Measurements from ENCODE around the gene TNFRSF12A. TPM values are rescaled to one million over a fixed set of nuclear protein-coding genes. Genes with fewer than 3 reads are reported as not detected.

Gene TNFRSF12A
- total RNA-seq, 1 experiment from 2014 or later, result 78.9 TPM

DNA sequence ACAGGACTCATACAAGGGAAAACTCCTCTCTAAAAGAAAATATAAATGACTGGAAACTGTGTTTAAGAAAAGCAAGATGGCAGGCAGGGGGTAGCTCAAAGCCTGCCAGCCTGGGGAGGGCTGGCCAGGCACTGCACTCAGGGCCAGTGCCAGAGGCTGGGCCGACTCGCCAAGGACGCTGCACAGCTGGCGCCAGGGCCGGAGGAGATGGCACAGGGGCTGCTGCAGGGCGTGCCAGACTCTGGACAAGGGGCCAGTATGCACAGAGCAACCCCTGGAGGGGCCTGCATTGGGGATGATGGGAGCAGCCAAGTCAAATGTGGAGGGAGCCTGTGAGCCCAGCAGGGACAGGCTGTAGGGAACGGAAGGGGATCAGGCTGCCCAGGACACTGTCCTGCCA is 44.0 kb upstream of the TNFRSF12A start:
- ChIA-PET CTCF (interaction anchor here (0.8 kb wide), 1 partner anchor 32 kb away, joined by 3 read pairs; no protein-coding TSS in a partner anchor), POLR2A (no interaction called here)
- DNase-seq (ENCODE audit: low spot score) (no peak), ATAC-seq (no peak)
- Mint-ChIP-seq H3K36me3 (peaks cover 9% of the 10 kb centered on the region; the same call in 1 of the 2 replicates), H3K9me3 (no peaks in the 10 kb centered on the region), H3K27me3 (ENCODE audit: low read depth) (no peaks in the 10 kb centered on the region), H3K4me3 (no peak overlapping the region), H3K4me1 (peaks cover 10% of the 10 kb centered on the region), H3K27ac (no peak overlapping the region)
- no peak for TF ChIP-seq SP1 (CRISPR knock-in tag; conservative IDR thresholded peaks at IDR 0.05)
- TF ChIP-seq ZNF232 (CRISPR knock-in tag; IDR thresholded peaks at IDR 0.05), result no peak
- TF ChIP-seq TP53 (CRISPR knock-in tag; IDR thresholded peaks at IDR 0.05), result no peak
- no peak for TF ChIP-seq ATF1 (CRISPR knock-in tag; IDR thresholded peaks at IDR 0.05)

GRCh38 chr16:2976673-2977072 is 43.5 kb upstream of the TNFRSF12A start:
- Mint-ChIP-seq H3K36me3 (peaks cover 9% of the 10 kb centered on the region; the same call in 1 of the 2 replicates), H3K4me1 (peaks cover 15% of the 10 kb centered on the region), H3K4me3 (no peak overlapping the region), H3K27ac (no peak overlapping the region), H3K9me3 (no peaks in the 10 kb centered on the region), H3K27me3 (ENCODE audit: low read depth) (no peaks in the 10 kb centered on the region)
- CTCF ChIA-PET, result interaction anchor here (0.8 to 1.9 kb wide), 3 partner anchors 31 to 52 kb away, joined by 3 to 6 read pairs (median 4); no protein-coding TSS in a partner anchor
- no peak for TF ChIP-seq ZNF532 (CRISPR knock-in tag; IDR thresholded peaks at IDR 0.05; ENCODE audit: borderline replicate concordance)
- no peak for TF ChIP-seq E2F5 (CRISPR knock-in tag; IDR thresholded peaks at IDR 0.05)
- TF ChIP-seq, protein P1, sequence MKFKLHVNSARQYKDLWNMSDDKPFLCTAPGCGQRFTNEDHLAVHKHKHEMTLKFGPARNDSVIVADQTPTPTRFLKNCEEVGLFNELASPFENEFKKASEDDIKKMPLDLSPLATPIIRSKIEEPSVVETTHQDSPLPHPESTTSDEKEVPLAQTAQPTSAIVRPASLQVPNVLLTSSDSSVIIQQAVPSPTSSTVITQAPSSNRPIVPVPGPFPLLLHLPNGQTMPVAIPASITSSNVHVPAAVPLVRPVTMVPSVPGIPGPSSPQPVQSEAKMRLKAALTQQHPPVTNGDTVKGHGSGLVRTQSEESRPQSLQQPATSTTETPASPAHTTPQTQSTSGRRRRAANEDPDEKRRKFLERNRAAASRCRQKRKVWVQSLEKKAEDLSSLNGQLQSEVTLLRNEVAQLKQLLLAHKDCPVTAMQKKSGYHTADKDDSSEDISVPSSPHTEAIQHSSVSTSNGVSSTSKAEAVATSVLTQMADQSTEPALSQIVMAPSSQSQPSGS (CRISPR knock-in tag; IDR thresholded peaks at IDR 0.05; ENCODE audit: borderline replicate concordance, low read depth), result no peak
- TF ChIP-seq CBFB (CRISPR knock-in tag; IDR thresholded peaks at IDR 0.05; ENCODE audit: low read depth), result no peak
- no peak for TF ChIP-seq SMAD4 (CRISPR knock-in tag; IDR thresholded peaks at IDR 0.05)
- TF ChIP-seq E2F1 (CRISPR knock-in tag; IDR thresholded peaks at IDR 0.05), result no peak
- TF ChIP-seq FOXK1 (CRISPR knock-in tag; IDR thresholded peaks at IDR 0.05), result no peak
- TF ChIP-seq TP53 (CRISPR knock-in tag; IDR thresholded peaks at IDR 0.05), result no peak
- no peak for TF ChIP-seq GRHL2 (CRISPR knock-in tag; IDR thresholded peaks at IDR 0.05; ENCODE audit: insufficient replicate concordance, severe bottlenecking)
- TF ChIP-seq ZNF512 (CRISPR knock-in tag; IDR thresholded peaks at IDR 0.05; ENCODE audit: borderline replicate concordance), result no peak
- TF ChIP-seq CDX4 (CRISPR knock-in tag; IDR thresholded peaks at IDR 0.05; ENCODE audit: borderline replicate concordance), result no peak
- no peak for TF ChIP-seq USF1 (CRISPR knock-in tag; IDR thresholded peaks at IDR 0.05)
- TF ChIP-seq ZSCAN18 (CRISPR knock-in tag; IDR thresholded peaks at IDR 0.05), result no peak
- ATAC-seq (no peak), DNase-seq (ENCODE audit: low spot score) (no peak)
- POLR2A ChIA-PET, result no interaction called here
